Stimulated activated CD4-positive, alpha-beta T cell treated with anti-CD3 and anti-CD28 coated beads, Interleukin-4, amount 100 ng/mL, for 48 hours (primary cell): ENCODE data around the gene GRHL3.
A peak's percentile ranks its signal among the peaks of the same experiment; 100 is the strongest.

ENCODE experiments used
- DNase-seq, 2 donors: peaks; one replicate each; pipeline ENCODE4 v3.0.0-alpha.2; 2020; ENCODE audit warnings: low read depth in 2 of 2

Gene GRHL3

GRCh38 chr1:24293392-24294227 lies 25.5 kb upstream of the GRHL3 start:
- DNase-seq = no peak

GRCh38 chr1:24294228-24294672 lies 24.9 kb upstream of the GRHL3 start:
- no peak for DNase-seq

GRCh38 chr1:24294716-24295371 lies 24.3 kb upstream of the GRHL3 start:
- no peak for DNase-seq

- DNase-seq = no peak
Observed at GRCh38 chr1:24295535-24295934, 23.6 kb upstream of the GRHL3 start.

GRCh38 chr1:24297187-24297851 lies 21.8 kb upstream of the GRHL3 start:
- DNase-seq = no peak

- no peak for DNase-seq
Observed at GRCh38 chr1:24297852-24298232, 21.3 kb upstream of the GRHL3 start.

- no peak for DNase-seq
Observed at GRCh38 chr1:24298606-24299005, 20.6 kb upstream of the GRHL3 start.

GRCh38 chr1:24299901-24300300 lies 19.3 kb upstream of the GRHL3 start:
- no peak for DNase-seq

GRCh38 chr1:24300971-24301784 lies 18.0 kb upstream of the GRHL3 start:
- DNase-seq = no peak

GRCh38 chr1:24301785-24302175 lies 17.4 kb upstream of the GRHL3 start:
- no peak for DNase-seq

GRCh38 chr1:24302209-24302611 lies 16.9 kb upstream of the GRHL3 start:
- no peak for DNase-seq

- DNase-seq = no peak
Observed at GRCh38 chr1:24303600-24303999, 15.6 kb upstream of the GRHL3 start.

- no peak for DNase-seq
Observed at GRCh38 chr1:24304763-24305162, 14.4 kb upstream of the GRHL3 start.

- no peak for DNase-seq
Observed at GRCh38 chr1:24308365-24309015, 10.7 kb upstream of the GRHL3 start.

GRCh38 chr1:24309762-24310485 lies 9.2 kb upstream of the GRHL3 start:
- peak; percentile 14 to 27 for DNase-seq

GRCh38 chr1:24311234-24311633 lies 7.9 kb upstream of the GRHL3 start:
- no peak for DNase-seq

- no peak for DNase-seq
Observed at GRCh38 chr1:24311741-24312140, 7.4 kb upstream of the GRHL3 start.

GRCh38 chr1:24315391-24315790 lies 3.8 kb upstream of the GRHL3 start:
- DNase-seq = no peak

- DNase-seq = no peak
Observed at GRCh38 chr1:24316645-24317044, 2.5 kb upstream of the GRHL3 start.

- no peak for DNase-seq
Observed at GRCh38 chr1:24317081-24317480, 2.1 kb upstream of the GRHL3 start.
